ENCODE measurements around the gene STAC3. TPM values are rescaled to one million over a fixed set of nuclear protein-coding genes. Genes with fewer than 3 reads are reported as not detected.
A peak's percentile ranks its signal among the peaks of the same experiment; 100 is the strongest.

Gene STAC3
- total and polyA plus RNA-seq, 2 of the 13 experiments (the other 11 are each of a cell fraction or from before 2014, with no cell fraction given), result 0.18 to 0.22 TPM

GRCh38 chr12:57238854-57239554 lies 12.0 kb downstream of the STAC3 start (continued):
- TF ChIP-seq ZBED4 (CRISPR knock-in tag; IDR thresholded peaks at IDR 0.05; ENCODE audit: borderline replicate concordance), result peak; percentile 64; the same call in 1 of the 2 replicates
- no peak for TF ChIP-seq ZNF883 (CRISPR knock-in tag; IDR thresholded peaks at IDR 0.05; ENCODE audit: not compliant biosample characterization)
- no peak for TF ChIP-seq ZNF33A (CRISPR knock-in tag; IDR thresholded peaks at IDR 0.05; ENCODE audit: borderline replicate concordance)
- no peak for TF ChIP-seq ZNF615 (CRISPR knock-in tag; IDR thresholded peaks at IDR 0.05; ENCODE audit: borderline replicate concordance)
- peak; percentile 74; the same call in 1 of the 2 replicates for TF ChIP-seq HIVEP1 (CRISPR knock-in tag; IDR thresholded peaks at IDR 0.05)
- no peak for TF ChIP-seq ZNF138 (CRISPR knock-in tag; IDR thresholded peaks at IDR 0.05; ENCODE audit: low read depth)
- TF ChIP-seq GATA4 (IDR thresholded peaks at IDR 0.05; ENCODE audit: borderline replicate concordance, low read depth), result no peak
- peak; percentile 87; the same call in 1 of the 2 replicates for TF ChIP-seq ZNF839 (CRISPR knock-in tag; IDR thresholded peaks at IDR 0.05; ENCODE audit: borderline replicate concordance)
- peak; percentile 73 for TF ChIP-seq SALL1 (CRISPR knock-in tag; IDR thresholded peaks at IDR 0.05)
- TF ChIP-seq ZFP82 (CRISPR knock-in tag; IDR thresholded peaks at IDR 0.05; ENCODE audit: borderline replicate concordance), result no peak
- TF ChIP-seq ZNF580 (CRISPR knock-in tag; IDR thresholded peaks at IDR 0.05; ENCODE audit: borderline replicate concordance, low read depth), result peak; percentile 87
- no peak for TF ChIP-seq CERS6 (CRISPR knock-in tag; IDR thresholded peaks at IDR 0.05)
- TF ChIP-seq GMEB1 (CRISPR knock-in tag; IDR thresholded peaks at IDR 0.05; ENCODE audit: borderline replicate concordance), result 0 out of 2 replicates have a peak, but pooled peaks have one; percentile 37
- TF ChIP-seq ZFAT (CRISPR knock-in tag; conservative IDR thresholded peaks at IDR 0.05), result no peak
- TF ChIP-seq FOSL2 (CRISPR knock-in tag; IDR thresholded peaks at IDR 0.05), result peak; percentile 26; the same call in 1 of the 2 replicates
- no peak for TF ChIP-seq ZNF235 (CRISPR knock-in tag; IDR thresholded peaks at IDR 0.05; ENCODE audit: borderline replicate concordance)
- TF ChIP-seq THAP8 (CRISPR knock-in tag; IDR thresholded peaks at IDR 0.05; ENCODE audit: borderline replicate concordance), result no peak
- peak; percentile 50; the same call in 1 of the 2 replicates for TF ChIP-seq ZNF253 (CRISPR knock-in tag; IDR thresholded peaks at IDR 0.05; ENCODE audit: borderline replicate concordance)
- no peak for TF ChIP-seq ZNF432 (CRISPR knock-in tag; IDR thresholded peaks at IDR 0.05; ENCODE audit: borderline replicate concordance)
- no peak; the same call in 1 of the 2 replicates for TF ChIP-seq MIER2 (CRISPR knock-in tag; IDR thresholded peaks at IDR 0.05)
- TF ChIP-seq HMG20B (CRISPR knock-in tag; conservative IDR thresholded peaks at IDR 0.05), result peak; percentile 19; the same call in 1 of the 2 replicates
